SK-N-SH treated with all-trans-retinoic acid at 6 μM for 48 hours (cell line): ENCODE measurements around the gene LCE7A.

Experiments used
- ATAC-seq: fragments of 200-7000 bp; cut with Tn5 transposase; 3 replicates; pipeline ENCODE4 v1.9.1; 2020; ENCODE audit warnings: mild to moderate bottlenecking, moderate library complexity
- ARNTL ChIP-seq: fragments of 450-650 bp; formaldehyde crosslinking; IDR thresholded peaks from 2 replicates; pipeline ENCODE4 v1.5.0; 2020; ENCODE audit warnings: low read depth, mild to moderate bottlenecking, moderate library complexity, borderline replicate concordance
- BACH2 ChIP-seq: fragments of 250-450 bp; sonication (Bioruptor Pico); IDR thresholded peaks from 2 replicates; pipeline ENCODE4 v1.9.0; 2021; ENCODE audit warnings: mild to moderate bottlenecking, borderline replicate concordance
- ESRRG ChIP-seq: fragments of 250-450 bp; sonication (Bioruptor Pico); IDR thresholded peaks from 2 replicates; pipeline ENCODE4 v1.6.1; 2021; ENCODE audit warnings: mild to moderate bottlenecking
- GLIS3 ChIP-seq: fragments of 250-450 bp; sonication (Bioruptor Pico); IDR thresholded peaks from 2 replicates; pipeline ENCODE4 v1.5.0; 2020; ENCODE audit warnings: mild to moderate bottlenecking, moderate library complexity
- ISL1 ChIP-seq: fragments of 250-450 bp; sonication (Bioruptor Pico); IDR thresholded peaks from 2 replicates; pipeline ENCODE4 v2.1.2; 2022; ENCODE audit warnings: mild to moderate bottlenecking, moderate library complexity
- OSR1 ChIP-seq: fragments of 250-450 bp; sonication (Bioruptor Pico); IDR thresholded peaks from 2 replicates; pipeline ENCODE4 v1.8.0; 2022; ENCODE audit warnings: moderate library complexity, mild to moderate bottlenecking, inconsistent platforms
- RARB ChIP-seq: fragments of 250-450 bp; sonication (Bioruptor Pico); IDR thresholded peaks from 2 replicates; pipeline ENCODE4 v1.8.0; 2021; ENCODE audit warnings: mild to moderate bottlenecking, moderate library complexity
- SNAI2 ChIP-seq: fragments of 250-450 bp; sonication (Bioruptor Pico); IDR thresholded peaks from 2 replicates; pipeline ENCODE4 v1.5.0; 2020; ENCODE audit warnings: mild to moderate bottlenecking, moderate library complexity
- TCF4 ChIP-seq: fragments of 250-450 bp; sonication (Bioruptor Pico); IDR thresholded peaks from 2 replicates; pipeline ENCODE4 v1.8.0; 2021; ENCODE audit warnings: mild to moderate bottlenecking, moderate library complexity, borderline replicate concordance
- TOX ChIP-seq: fragments of 250-450 bp; sonication (Bioruptor Pico); IDR thresholded peaks from 2 replicates; pipeline ENCODE4 v1.8.0; 2021; ENCODE audit warnings: mild to moderate bottlenecking, moderate library complexity, borderline replicate concordance
- ZC3H10 ChIP-seq: fragments of 250-450 bp; sonication (Bioruptor Pico); IDR thresholded peaks from 2 replicates; pipeline ENCODE4 v1.5.1; 2021; ENCODE audit warnings: mild to moderate bottlenecking, moderate library complexity
- ZFP3 ChIP-seq: fragments of 250-450 bp; sonication (Bioruptor Pico); IDR thresholded peaks from 2 replicates; pipeline ENCODE4 v1.5.0; 2020; ENCODE audit warnings: mild to moderate bottlenecking, moderate library complexity
- ZFP30 ChIP-seq: fragments of 450-650 bp; formaldehyde crosslinking; IDR thresholded peaks from 2 replicates; pipeline ENCODE4 v1.5.0; 2022; ENCODE audit warnings: mild to moderate bottlenecking, moderate library complexity
- ZNF565 ChIP-seq: fragments of 450-650 bp; formaldehyde crosslinking; conservative IDR thresholded peaks from 2 replicates; pipeline ENCODE4 v1.5.0; 2020; ENCODE audit warnings: low read depth, mild to moderate bottlenecking, moderate library complexity
- ZNF70 ChIP-seq: fragments of 450-650 bp; formaldehyde crosslinking; IDR thresholded peaks from 2 replicates; pipeline ENCODE4 v1.5.0; 2020; ENCODE audit warnings: mild to moderate bottlenecking, moderate library complexity
- ZNF8 ChIP-seq: fragments of 450-650 bp; formaldehyde crosslinking; IDR thresholded peaks from 2 replicates; pipeline ENCODE4 v1.5.0; 2020; ENCODE audit warnings: mild to moderate bottlenecking, moderate library complexity
- TF ChIP-seq, protein P1 (sequence below): fragments of 250-450 bp; sonication (Bioruptor Pico); IDR thresholded peaks from 2 replicates; pipeline ENCODE4 v1.5.1; 2021; ENCODE audit warnings: mild to moderate bottlenecking, moderate library complexity
- TF ChIP-seq, protein P2 (sequence below): fragments of 250-450 bp; sonication (Bioruptor Pico); IDR thresholded peaks from 2 replicates; pipeline ENCODE4 v1.8.0; 2020; ENCODE audit warnings: mild to moderate bottlenecking, moderate library complexity, borderline replicate concordance
- TF ChIP-seq, protein P3 (sequence below): fragments of 250-450 bp; sonication (Bioruptor Pico); IDR thresholded peaks from 2 replicates; pipeline ENCODE4 v1.5.1; 2020; ENCODE audit warnings: low read depth, mild to moderate bottlenecking, moderate library complexity
- TF ChIP-seq, protein P4 (sequence below): fragments of 250-450 bp; sonication (Bioruptor Pico); IDR thresholded peaks from 2 replicates; pipeline ENCODE4 v1.5.0; 2020; ENCODE audit warnings: mild to moderate bottlenecking, moderate library complexity
- TF ChIP-seq, protein P5 (sequence below): fragments of 250-450 bp; sonication (Bioruptor Pico); IDR thresholded peaks from 2 replicates; pipeline ENCODE4 v1.8.0; 2021; ENCODE audit warnings: low read depth, mild to moderate bottlenecking, moderate library complexity, borderline replicate concordance

The LCE7A gene

DNA sequence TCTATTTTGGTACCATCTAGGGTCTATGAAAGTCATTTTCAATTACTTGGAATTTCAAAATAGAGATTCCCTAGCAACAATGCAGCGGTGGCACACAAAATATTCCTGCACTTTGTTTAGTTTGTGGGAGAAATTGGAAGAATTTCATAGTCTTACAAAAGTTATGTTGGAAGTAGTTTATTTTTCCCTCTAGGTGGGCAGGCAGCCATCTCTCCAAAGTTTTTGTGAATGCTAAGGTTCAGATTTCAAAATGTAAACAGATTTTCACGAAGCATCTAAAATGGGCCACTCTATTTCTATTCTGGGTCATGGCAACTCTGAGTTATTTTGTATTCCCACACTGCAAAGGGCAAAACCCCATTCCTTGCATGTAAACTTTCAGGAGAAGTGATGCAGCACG, 26.3 kb downstream of the LCE7A start:
- TF ChIP-seq ARNTL (no peak), ZC3H10 (CRISPR knock-in tag) (no peak)
- TF ChIP-seq, protein P1, sequence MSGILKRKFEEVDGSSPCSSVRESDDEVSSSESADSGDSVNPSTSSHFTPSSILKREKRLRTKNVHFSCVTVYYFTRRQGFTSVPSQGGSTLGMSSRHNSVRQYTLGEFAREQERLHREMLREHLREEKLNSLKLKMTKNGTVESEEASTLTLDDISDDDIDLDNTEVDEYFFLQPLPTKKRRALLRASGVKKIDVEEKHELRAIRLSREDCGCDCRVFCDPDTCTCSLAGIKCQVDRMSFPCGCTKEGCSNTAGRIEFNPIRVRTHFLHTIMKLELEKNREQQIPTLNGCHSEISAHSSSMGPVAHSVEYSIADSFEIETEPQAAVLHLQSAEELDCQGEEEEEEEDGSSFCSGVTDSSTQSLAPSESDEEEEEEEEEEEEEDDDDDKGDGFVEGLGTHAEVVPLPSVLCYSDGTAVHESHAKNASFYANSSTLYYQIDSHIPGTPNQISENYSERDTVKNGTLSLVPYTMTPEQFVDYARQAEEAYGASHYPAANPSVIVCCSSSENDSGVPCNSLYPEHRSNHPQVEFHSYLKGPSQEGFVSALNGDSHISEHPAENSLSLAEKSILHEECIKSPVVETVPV (CRISPR knock-in tag) = no peak
- TF ChIP-seq, protein P2, sequence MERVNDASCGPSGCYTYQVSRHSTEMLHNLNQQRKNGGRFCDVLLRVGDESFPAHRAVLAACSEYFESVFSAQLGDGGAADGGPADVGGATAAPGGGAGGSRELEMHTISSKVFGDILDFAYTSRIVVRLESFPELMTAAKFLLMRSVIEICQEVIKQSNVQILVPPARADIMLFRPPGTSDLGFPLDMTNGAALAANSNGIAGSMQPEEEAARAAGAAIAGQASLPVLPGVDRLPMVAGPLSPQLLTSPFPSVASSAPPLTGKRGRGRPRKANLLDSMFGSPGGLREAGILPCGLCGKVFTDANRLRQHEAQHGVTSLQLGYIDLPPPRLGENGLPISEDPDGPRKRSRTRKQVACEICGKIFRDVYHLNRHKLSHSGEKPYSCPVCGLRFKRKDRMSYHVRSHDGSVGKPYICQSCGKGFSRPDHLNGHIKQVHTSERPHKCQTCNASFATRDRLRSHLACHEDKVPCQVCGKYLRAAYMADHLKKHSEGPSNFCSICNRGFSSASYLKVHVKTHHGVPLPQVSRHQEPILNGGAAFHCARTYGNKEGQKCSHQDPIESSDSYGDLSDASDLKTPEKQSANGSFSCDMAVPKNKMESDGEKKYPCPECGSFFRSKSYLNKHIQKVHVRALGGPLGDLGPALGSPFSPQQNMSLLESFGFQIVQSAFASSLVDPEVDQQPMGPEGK (CRISPR knock-in tag) = no peak
- ATAC-seq = peak; percentile 40; the same call in 2 of the 3 replicates

DNA sequence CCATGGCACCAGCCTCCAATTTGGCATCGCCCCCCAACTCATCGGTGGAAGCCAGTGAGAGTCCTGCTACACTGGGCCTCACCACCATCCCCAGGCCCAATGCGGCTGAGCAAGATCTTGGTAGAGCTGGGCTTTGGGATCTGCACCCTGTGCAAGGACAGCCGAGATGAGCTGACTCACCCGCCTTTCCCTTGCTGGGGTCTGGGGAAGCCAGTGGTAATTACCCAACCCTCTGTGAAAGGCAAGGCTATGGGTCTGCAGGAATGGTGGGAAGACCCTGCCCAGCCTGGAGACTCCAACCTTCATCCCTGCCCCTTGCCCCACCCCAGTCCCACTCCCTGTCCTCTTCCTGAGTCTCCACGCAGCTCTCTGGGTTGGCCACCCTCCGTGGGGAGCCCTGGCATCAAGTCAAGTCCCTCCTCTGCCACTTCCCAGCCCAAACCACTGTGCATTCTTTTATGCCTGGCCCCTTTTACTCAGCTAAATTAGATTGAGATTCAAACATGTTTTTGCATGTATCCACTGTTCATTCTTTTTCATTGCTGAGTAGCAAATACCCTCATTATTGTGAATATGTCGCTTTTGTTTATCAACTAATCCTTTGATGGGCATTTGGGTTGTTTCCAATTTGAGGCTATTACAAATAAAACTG, 27.1 kb downstream of the LCE7A start:
- ATAC-seq = peak; percentile 33; the same call in 2 of the 3 replicates
- TF ChIP-seq ZFP3 (CRISPR knock-in tag) (no peak), ISL1 (CRISPR knock-in tag) (no peak), TCF4 (CRISPR knock-in tag) (no peak), GLIS3 (no peak)
- TF ChIP-seq, protein P3, sequence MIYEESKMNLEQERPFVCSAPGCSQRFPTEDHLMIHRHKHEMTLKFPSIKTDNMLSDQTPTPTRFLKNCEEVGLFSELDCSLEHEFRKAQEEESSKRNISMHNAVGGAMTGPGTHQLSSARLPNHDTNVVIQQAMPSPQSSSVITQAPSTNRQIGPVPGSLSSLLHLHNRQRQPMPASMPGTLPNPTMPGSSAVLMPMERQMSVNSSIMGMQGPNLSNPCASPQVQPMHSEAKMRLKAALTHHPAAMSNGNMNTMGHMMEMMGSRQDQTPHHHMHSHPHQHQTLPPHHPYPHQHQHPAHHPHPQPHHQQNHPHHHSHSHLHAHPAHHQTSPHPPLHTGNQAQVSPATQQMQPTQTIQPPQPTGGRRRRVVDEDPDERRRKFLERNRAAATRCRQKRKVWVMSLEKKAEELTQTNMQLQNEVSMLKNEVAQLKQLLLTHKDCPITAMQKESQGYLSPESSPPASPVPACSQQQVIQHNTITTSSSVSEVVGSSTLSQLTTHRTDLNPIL (CRISPR knock-in tag) = no peak

DNA sequence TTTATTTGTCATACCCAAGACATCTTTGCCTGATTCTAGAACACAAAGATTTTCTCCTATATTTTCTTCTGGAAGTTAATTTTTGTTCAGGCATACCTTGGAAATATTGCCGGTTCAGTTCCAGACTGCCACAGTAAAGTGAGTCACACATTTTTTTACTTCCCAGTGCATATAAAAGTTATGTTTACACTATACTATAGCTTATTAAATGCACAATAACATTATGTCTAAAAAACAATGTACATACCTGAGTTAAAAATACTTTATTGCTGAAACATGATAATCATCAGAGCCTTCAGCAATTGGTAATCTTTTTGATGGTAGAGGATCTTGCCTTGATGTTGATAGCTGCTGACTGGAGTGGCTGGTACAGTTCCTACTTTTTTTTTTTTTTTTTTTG, 28.3 kb downstream of the LCE7A start:
- TF ChIP-seq OSR1 (CRISPR knock-in tag) = no peak
- TF ChIP-seq BACH2 (CRISPR knock-in tag) = no peak
- TF ChIP-seq, protein P3 (CRISPR knock-in tag) = no peak
- TF ChIP-seq, protein P4, sequence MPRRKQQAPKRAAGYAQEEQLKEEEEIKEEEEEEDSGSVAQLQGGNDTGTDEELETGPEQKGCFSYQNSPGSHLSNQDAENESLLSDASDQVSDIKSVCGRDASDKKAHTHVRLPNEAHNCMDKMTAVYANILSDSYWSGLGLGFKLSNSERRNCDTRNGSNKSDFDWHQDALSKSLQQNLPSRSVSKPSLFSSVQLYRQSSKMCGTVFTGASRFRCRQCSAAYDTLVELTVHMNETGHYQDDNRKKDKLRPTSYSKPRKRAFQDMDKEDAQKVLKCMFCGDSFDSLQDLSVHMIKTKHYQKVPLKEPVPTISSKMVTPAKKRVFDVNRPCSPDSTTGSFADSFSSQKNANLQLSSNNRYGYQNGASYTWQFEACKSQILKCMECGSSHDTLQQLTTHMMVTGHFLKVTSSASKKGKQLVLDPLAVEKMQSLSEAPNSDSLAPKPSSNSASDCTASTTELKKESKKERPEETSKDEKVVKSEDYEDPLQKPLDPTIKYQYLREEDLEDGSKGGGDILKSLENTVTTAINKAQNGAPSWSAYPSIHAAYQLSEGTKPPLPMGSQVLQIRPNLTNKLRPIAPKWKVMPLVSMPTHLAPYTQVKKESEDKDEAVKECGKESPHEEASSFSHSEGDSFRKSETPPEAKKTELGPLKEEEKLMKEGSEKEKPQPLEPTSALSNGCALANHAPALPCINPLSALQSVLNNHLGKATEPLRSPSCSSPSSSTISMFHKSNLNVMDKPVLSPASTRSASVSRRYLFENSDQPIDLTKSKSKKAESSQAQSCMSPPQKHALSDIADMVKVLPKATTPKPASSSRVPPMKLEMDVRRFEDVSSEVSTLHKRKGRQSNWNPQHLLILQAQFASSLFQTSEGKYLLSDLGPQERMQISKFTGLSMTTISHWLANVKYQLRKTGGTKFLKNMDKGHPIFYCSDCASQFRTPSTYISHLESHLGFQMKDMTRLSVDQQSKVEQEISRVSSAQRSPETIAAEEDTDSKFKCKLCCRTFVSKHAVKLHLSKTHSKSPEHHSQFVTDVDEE (CRISPR knock-in tag) = no peak
- no peak for TF ChIP-seq SNAI2 (CRISPR knock-in tag)
- TF ChIP-seq ZC3H10 (CRISPR knock-in tag) = no peak
- TF ChIP-seq, protein P1 (CRISPR knock-in tag) = no peak
- no peak for TF ChIP-seq ARNTL
- no peak for TF ChIP-seq ZNF70
- TF ChIP-seq ZFP30 (CRISPR knock-in tag) = no peak
- no peak for TF ChIP-seq ZNF565 (CRISPR knock-in tag)
- TF ChIP-seq, protein P2 (CRISPR knock-in tag) = no peak
- TF ChIP-seq ZNF8 (CRISPR knock-in tag) = no peak
- no peak for TF ChIP-seq RARB (CRISPR knock-in tag)
- TF ChIP-seq TOX (CRISPR knock-in tag) = no peak
- TF ChIP-seq TCF4 (CRISPR knock-in tag) = no peak
- TF ChIP-seq ESRRG (CRISPR knock-in tag) = no peak
- TF ChIP-seq, protein P5, sequence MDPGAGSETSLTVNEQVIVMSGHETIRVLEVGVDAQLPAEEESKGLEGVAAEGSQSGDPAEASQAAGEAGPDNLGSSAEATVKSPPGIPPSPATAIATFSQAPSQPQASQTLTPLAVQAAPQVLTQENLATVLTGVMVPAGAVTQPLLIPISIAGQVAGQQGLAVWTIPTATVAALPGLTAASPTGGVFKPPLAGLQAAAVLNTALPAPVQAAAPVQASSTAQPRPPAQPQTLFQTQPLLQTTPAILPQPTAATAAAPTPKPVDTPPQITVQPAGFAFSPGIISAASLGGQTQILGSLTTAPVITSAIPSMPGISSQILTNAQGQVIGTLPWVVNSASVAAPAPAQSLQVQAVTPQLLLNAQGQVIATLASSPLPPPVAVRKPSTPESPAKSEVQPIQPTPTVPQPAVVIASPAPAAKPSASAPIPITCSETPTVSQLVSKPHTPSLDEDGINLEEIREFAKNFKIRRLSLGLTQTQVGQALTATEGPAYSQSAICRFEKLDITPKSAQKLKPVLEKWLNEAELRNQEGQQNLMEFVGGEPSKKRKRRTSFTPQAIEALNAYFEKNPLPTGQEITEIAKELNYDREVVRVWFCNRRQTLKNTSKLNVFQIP (CRISPR knock-in tag) = no peak
- no peak for TF ChIP-seq ZFP3 (CRISPR knock-in tag)
- ATAC-seq = no peak
